GM23338 (cell line): ENCODE results near the gene SHPK. TPM values are rescaled to one million over a fixed set of nuclear protein-coding genes. Genes with fewer than 3 reads are reported as not detected.

Experiments
- ATAC-seq: fragments of 200-7000 bp; cut with Tn5 transposase; 3 replicates; pipeline ENCODE4 v1.9.1; 2020
- DNase-seq: peaks from one replicate; pipeline ENCODE4 v3.0.0-alpha.2; 2015; ENCODE audit warnings: low spot score
- H2AFZ ChIP-seq: fragments of 200-600 bp; sonication (generic); 2 replicates; pipeline ENCODE4 v1.8.0; 2016; ENCODE audit warnings: antibody characterized with exemption, mild to moderate bottlenecking, moderate library complexity
- H3F3A ChIP-seq: fragments of 200-600 bp; sonication (generic); replicated peaks from 2 replicates; pipeline ENCODE4 v1.8.0; 2017; ENCODE audit warnings: antibody characterized with exemption, mixed run types, low read depth
- H3K27ac ChIP-seq: fragments of 200-600 bp; sonication (generic); 2 replicates; pipeline ENCODE4 v1.6.1; 2016; ENCODE audit warnings: low read depth
- H3K27me3 ChIP-seq: fragments of 200-600 bp; sonication (generic); 2 replicates; pipeline ENCODE4 v1.8.0; 2016; ENCODE audit warnings: mild to moderate bottlenecking, mixed run types, moderate library complexity; ENCODE audit not compliant: insufficient read depth
- H3K36me3 ChIP-seq: fragments of 200-600 bp; sonication (generic); 2 replicates; pipeline ENCODE4 v1.8.0; 2016; ENCODE audit warnings: mild to moderate bottlenecking; ENCODE audit not compliant: insufficient read depth
- H3K4me1 ChIP-seq: fragments of 200-600 bp; sonication (generic); 2 replicates; pipeline ENCODE4 v1.8.0; 2016; ENCODE audit warnings: mild to moderate bottlenecking, moderate library complexity; ENCODE audit not compliant: insufficient read depth
- H3K4me2 ChIP-seq: fragments of 200-600 bp; sonication (generic); 2 replicates; pipeline ENCODE4 v1.7.1; 2017; ENCODE audit warnings: mixed run types
- H3K4me3 ChIP-seq: fragments of 200-600 bp; sonication (generic); 2 replicates; pipeline ENCODE4 v1.6.1; 2016; ENCODE audit warnings: mixed run types
- H3K79me2 ChIP-seq: fragments of 200-600 bp; sonication (generic); replicated peaks from 2 replicates; pipeline ENCODE4 v1.8.0; 2017; ENCODE audit warnings: mild to moderate bottlenecking; ENCODE audit not compliant: insufficient read depth
- H3K9me2 ChIP-seq: fragments of 200-600 bp; sonication (generic); 2 replicates; pipeline ENCODE4 v1.8.0; 2017; ENCODE audit not compliant: insufficient read depth
- H4K20me1 ChIP-seq: fragments of 200-600 bp; sonication (generic); replicated peaks from 2 replicates; pipeline ENCODE4 v1.8.0; 2017; ENCODE audit warnings: mild to moderate bottlenecking; ENCODE audit not compliant: insufficient read depth
- H3K27ac Mint-ChIP-seq: 2 replicates; pipeline ENCODE4 v1.8.0; 2020; ENCODE audit warnings: inconsistent platforms, mild to moderate bottlenecking, moderate library complexity, mixed read lengths
- H3K27me3 Mint-ChIP-seq: 3 replicates; pipeline ENCODE4 v1.8.0; 2022; ENCODE audit warnings: low read depth, mild to moderate bottlenecking, moderate library complexity, mixed read lengths, inconsistent platforms; ENCODE audit not compliant: insufficient read depth, poor library complexity
- H3K36me3 Mint-ChIP-seq: 3 replicates; pipeline ENCODE4 v1.8.0; 2021; ENCODE audit warnings: low read depth, mild to moderate bottlenecking, inconsistent platforms, moderate library complexity, mixed read lengths
- H3K4me1 Mint-ChIP-seq: 3 replicates; pipeline ENCODE4 v1.8.0; 2020; ENCODE audit warnings: mild to moderate bottlenecking, inconsistent platforms, mixed read lengths
- H3K4me3 Mint-ChIP-seq: 3 replicates; pipeline ENCODE4 v1.8.0; 2021; ENCODE audit warnings: moderate library complexity, mild to moderate bottlenecking, inconsistent platforms, mixed read lengths
- H3K9me3 Mint-ChIP-seq: 3 replicates; pipeline ENCODE4 v1.8.0; 2020; ENCODE audit warnings: moderate library complexity, mild to moderate bottlenecking, inconsistent platforms, mixed read lengths
- EZH2 ChIP-seq: fragments of 200-600 bp; sonication (generic); IDR thresholded peaks from one replicate; pipeline ENCODE4 v1.8.0; 2017; ENCODE audit warnings: antibody characterized with exemption, mild to moderate bottlenecking, low read depth; ENCODE audit not compliant: unreplicated experiment
- POLR2AphosphoS5 ChIP-seq: IDR thresholded peaks from 2 replicates; pipeline ENCODE4 v1.6.1; 2016; ENCODE audit warnings: antibody characterized with exemption, low read depth
- ZNF114 ChIP-seq: fragments of 250-450 bp; sonication (Bioruptor Pico); IDR thresholded peaks from 2 replicates; pipeline ENCODE4 v1.5.0; 2020; ENCODE audit warnings: mild to moderate bottlenecking, moderate library complexity
- polyA plus RNA-seq: library from polyadenylated mRNA; unstranded; fragments of >200 nt; fragmentation: Nextera tagmentation; extraction: Ambion mirVana; gene quantifications from 2 replicates; pipeline ENCODE4 v1.2.1, GENCODE V29; 2016
- total RNA-seq: library from RNA; depleted of rRNA; stranded (reverse); fragments of >200 nt; shearing (Covaris generic); gene quantifications from 2 replicates; pipeline ENCODE4 v1.2.3, GENCODE V29; 2014
- TF ChIP-seq, protein P1 (sequence below): fragments of 250-450 bp; sonication (Bioruptor Pico); IDR thresholded peaks from 2 replicates; pipeline ENCODE4 v1.5.0; 2020; ENCODE audit warnings: mild to moderate bottlenecking, moderate library complexity
- TF ChIP-seq, protein P2 (sequence below): IDR thresholded peaks from one replicate; pipeline ENCODE4 v1.6.1; 2018; ENCODE audit warnings: antibody characterized with exemption; ENCODE audit not compliant: unreplicated experiment

SHPK gene
- total and polyA plus RNA-seq, 2 experiments from 2014 or later = 11.5 to 34.3 TPM

DNA sequence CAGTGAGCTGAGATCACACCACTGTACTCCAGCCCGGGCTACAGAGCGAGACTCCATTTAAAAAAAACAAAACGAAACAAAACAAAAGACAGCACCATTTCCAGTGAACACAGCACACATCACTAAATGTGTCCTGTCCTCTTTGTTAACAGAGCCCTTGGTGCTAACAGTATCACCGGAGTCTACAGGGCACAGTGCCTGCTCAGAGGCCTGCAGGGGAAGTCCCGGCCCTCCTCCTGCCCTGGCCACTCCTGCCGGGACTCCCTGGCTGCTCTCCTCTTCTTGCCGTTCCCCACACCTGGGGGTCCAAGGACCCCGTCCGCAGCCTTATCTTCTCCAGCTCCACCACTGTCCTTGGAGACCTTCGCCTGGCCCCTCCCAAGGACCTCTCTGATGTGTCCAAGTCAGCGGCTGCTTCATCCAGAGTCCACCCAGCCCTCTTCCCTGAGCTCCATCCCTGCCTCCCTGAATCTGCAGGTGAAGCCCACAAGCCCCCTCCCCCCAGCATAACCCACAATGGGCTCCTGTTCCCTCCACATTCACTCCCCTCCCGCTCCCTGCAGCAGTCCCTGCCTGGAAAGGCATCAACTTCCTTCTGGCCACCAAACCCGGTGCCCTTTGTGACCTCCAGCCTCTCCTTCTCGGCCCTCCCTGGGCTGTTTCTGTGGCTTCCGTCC lies 35.4 kb downstream of the SHPK start (continued):
- TF ChIP-seq, protein P1, sequence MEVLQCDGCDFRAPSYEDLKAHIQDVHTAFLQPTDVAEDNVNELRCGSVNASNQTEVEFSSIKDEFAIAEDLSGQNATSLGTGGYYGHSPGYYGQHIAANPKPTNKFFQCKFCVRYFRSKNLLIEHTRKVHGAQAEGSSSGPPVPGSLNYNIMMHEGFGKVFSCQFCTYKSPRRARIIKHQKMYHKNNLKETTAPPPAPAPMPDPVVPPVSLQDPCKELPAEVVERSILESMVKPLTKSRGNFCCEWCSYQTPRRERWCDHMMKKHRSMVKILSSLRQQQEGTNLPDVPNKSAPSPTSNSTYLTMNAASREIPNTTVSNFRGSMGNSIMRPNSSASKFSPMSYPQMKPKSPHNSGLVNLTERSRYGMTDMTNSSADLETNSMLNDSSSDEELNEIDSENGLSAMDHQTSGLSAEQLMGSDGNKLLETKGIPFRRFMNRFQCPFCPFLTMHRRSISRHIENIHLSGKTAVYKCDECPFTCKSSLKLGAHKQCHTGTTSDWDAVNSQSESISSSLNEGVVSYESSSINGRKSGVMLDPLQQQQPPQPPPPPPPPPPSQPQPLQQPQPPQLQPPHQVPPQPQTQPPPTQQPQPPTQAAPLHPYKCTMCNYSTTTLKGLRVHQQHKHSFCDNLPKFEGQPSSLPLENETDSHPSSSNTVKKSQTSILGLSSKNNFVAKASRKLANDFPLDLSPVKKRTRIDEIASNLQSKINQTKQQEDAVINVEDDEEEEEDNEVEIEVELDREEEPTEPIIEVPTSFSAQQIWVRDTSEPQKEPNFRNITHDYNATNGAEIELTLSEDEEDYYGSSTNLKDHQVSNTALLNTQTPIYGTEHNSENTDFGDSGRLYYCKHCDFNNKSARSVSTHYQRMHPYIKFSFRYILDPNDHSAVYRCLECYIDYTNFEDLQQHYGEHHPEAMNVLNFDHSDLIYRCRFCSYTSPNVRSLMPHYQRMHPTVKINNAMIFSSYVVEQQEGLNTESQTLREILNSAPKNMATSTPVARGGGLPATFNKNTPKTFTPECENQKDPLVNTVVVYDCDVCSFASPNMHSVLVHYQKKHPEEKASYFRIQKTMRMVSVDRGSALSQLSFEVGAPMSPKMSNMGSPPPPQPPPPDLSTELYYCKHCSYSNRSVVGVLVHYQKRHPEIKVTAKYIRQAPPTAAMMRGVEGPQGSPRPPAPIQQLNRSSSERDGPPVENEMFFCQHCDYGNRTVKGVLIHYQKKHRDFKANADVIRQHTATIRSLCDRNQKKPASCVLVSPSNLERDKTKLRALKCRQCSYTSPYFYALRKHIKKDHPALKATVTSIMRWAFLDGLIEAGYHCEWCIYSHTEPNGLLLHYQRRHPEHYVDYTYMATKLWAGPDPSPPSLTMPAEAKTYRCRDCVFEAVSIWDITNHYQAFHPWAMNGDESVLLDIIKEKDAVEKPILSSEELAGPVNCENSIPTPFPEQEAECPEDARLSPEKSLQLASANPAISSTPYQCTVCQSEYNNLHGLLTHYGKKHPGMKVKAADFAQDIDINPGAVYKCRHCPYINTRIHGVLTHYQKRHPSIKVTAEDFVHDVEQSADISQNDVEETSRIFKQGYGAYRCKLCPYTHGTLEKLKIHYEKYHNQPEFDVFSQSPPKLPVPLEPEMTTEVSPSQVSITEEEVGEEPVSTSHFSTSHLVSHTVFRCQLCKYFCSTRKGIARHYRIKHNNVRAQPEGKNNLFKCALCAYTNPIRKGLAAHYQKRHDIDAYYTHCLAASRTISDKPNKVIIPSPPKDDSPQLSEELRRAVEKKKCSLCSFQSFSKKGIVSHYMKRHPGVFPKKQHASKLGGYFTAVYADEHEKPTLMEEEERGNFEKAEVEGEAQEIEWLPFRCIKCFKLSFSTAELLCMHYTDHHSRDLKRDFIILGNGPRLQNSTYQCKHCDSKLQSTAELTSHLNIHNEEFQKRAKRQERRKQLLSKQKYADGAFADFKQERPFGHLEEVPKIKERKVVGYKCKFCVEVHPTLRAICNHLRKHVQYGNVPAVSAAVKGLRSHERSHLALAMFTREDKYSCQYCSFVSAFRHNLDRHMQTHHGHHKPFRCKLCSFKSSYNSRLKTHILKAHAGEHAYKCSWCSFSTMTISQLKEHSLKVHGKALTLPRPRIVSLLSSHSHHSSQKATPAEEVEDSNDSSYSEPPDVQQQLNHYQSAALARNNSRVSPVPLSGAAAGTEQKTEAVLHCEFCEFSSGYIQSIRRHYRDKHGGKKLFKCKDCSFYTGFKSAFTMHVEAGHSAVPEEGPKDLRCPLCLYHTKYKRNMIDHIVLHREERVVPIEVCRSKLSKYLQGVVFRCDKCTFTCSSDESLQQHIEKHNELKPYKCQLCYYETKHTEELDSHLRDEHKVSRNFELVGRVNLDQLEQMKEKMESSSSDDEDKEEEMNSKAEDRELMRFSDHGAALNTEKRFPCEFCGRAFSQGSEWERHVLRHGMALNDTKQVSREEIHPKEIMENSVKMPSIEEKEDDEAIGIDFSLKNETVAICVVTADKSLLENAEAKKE (CRISPR knock-in tag) = no peak

DNA sequence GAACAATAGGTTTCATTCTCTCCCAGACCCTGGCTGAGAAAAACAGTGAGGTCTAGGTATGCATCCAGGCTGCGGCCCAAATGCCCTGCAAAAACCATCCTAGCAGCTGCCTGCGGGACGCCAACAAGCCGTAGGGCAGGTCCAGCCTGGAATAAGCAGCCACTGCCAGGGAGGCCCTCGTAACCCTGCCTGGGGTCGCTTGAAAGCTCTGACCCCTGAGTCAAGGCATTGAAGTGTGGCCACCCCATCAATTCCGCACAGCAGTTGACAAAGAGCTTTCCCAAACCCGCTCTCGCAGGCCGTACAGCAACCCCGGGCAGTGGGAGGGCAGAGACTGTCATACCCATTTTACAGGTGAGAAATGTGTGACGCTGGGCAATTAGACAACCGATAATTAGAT lies 38.0 kb downstream of the SHPK start:
- Mint-ChIP-seq H3K4me3 (no peak overlapping the region), H3K4me1 (no peaks in the 10 kb centered on the region), H3K36me3 (peaks cover 5% of the 10 kb centered on the region; the same call in 2 of the 3 replicates), H3K27me3 (peaks cover 11% of the 10 kb centered on the region), H3K27ac (no peak overlapping the region), H3K9me3 (no peaks in the 10 kb centered on the region)
- Histone ChIP-seq H3K9me2 (no peaks in the 10 kb centered on the region), H3K79me2 (no peaks in the 10 kb centered on the region), H3K27me3 (no peaks in the 10 kb centered on the region), H3K4me2 (no peak overlapping the region), H3K36me3 (no peaks in the 10 kb centered on the region), H3K4me3 (no peak overlapping the region), H3K4me1 (no peaks in the 10 kb centered on the region), H3F3A (no peaks in the 10 kb centered on the region), H2AFZ (no peak overlapping the region), H4K20me1 (no peaks in the 10 kb centered on the region; the same call in 1 of the 2 replicates), H3K27ac (no peak overlapping the region)
- no peak for DNase-seq
- ATAC-seq = no peak
- TF ChIP-seq POLR2AphosphoS5 (no peak), ZNF114 (CRISPR knock-in tag) (no peak), EZH2 (no peak)
- TF ChIP-seq, protein P1 (CRISPR knock-in tag) = no peak
- TF ChIP-seq, protein P2, sequence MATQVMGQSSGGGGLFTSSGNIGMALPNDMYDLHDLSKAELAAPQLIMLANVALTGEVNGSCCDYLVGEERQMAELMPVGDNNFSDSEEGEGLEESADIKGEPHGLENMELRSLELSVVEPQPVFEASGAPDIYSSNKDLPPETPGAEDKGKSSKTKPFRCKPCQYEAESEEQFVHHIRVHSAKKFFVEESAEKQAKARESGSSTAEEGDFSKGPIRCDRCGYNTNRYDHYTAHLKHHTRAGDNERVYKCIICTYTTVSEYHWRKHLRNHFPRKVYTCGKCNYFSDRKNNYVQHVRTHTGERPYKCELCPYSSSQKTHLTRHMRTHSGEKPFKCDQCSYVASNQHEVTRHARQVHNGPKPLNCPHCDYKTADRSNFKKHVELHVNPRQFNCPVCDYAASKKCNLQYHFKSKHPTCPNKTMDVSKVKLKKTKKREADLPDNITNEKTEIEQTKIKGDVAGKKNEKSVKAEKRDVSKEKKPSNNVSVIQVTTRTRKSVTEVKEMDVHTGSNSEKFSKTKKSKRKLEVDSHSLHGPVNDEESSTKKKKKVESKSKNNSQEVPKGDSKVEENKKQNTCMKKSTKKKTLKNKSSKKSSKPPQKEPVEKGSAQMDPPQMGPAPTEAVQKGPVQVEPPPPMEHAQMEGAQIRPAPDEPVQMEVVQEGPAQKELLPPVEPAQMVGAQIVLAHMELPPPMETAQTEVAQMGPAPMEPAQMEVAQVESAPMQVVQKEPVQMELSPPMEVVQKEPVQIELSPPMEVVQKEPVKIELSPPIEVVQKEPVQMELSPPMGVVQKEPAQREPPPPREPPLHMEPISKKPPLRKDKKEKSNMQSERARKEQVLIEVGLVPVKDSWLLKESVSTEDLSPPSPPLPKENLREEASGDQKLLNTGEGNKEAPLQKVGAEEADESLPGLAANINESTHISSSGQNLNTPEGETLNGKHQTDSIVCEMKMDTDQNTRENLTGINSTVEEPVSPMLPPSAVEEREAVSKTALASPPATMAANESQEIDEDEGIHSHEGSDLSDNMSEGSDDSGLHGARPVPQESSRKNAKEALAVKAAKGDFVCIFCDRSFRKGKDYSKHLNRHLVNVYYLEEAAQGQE = no peak
